GM21825 (cell line): ENCODE data around the gene TSPAN3.

Experiments used
- ATAC-seq: cut with Tn5 transposase; IDR thresholded peaks from one replicate; pipeline ENCODE4 v1.9.1; 2021; ENCODE audit warnings: mild to moderate bottlenecking, moderate library complexity; ENCODE audit not compliant: unreplicated experiment

The TSPAN3 gene

DNA sequence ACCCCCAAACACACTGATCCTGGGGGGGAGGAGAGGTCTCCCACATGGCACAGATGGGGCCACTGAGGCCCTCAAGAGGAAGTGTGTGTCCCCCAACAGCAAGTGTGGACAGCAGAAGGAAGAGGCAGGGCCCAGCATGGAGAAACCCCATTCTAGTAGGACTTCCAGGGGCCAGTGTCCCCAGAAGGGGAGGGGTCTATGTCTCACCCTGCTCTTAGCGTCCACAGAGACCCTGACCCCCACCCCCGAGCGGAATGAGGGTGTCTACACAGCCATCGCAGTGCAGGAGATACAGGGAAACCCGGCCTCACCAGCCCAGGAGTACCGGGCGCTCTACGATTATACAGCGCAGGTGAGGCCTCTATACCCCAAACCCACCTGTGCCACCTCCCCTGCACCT lies 35.3 kb downstream of the TSPAN3 start:
- no peak for ATAC-seq

GRCh38 chr15:77034695-77035489 lies 36.0 kb downstream of the TSPAN3 start:
- ATAC-seq, result no peak

DNA sequence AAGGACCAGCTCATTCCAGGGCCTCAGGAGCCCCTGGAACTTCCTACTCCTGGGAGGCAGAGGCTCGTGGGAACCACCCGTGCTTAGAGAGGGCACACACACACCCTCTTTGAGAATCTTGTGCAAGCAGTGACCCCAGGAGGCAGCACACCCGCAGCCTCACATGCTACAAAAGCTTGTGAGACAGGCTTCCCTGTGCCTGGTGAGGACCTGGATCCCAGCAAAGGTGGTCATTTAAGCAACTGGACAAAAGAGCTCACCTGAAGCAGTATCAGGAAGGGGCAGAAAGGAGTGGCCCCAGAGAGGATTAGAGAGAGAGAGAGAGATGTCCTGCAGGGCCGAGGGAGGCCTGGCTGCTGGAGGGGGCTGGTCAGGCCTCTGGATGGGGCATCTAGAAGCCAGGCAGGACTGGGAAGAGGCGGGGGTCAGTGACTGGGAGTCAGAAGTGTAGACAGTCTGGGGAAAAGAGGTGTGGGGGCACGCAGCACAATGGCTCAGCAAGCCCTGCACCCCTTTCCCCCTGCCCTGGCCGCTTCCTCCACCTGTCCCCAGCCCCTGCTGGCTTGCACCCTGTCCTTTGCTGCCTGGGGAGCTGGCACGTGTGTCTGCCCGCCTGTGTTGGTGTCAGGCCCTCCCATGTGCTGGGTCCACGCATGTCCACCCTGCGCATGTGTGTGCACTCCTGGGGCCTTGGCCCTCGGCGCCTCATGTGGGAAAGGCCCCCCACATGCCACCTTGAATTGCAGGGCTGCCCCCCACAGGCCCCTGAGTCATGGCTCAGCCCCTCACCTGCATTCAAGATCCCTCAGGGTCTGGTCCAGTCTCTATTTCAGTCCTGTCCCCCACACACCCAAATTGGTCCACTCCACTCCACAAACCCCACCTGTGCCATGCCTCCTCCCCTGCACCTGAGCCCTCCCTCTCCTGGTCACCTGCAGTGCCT lies 36.9 kb downstream of the TSPAN3 start:
- ATAC-seq, result no peak

- ATAC-seq, result no peak
Observed at GRCh38 chr15:77033417-77033728, 37.5 kb downstream of the TSPAN3 start.

DNA sequence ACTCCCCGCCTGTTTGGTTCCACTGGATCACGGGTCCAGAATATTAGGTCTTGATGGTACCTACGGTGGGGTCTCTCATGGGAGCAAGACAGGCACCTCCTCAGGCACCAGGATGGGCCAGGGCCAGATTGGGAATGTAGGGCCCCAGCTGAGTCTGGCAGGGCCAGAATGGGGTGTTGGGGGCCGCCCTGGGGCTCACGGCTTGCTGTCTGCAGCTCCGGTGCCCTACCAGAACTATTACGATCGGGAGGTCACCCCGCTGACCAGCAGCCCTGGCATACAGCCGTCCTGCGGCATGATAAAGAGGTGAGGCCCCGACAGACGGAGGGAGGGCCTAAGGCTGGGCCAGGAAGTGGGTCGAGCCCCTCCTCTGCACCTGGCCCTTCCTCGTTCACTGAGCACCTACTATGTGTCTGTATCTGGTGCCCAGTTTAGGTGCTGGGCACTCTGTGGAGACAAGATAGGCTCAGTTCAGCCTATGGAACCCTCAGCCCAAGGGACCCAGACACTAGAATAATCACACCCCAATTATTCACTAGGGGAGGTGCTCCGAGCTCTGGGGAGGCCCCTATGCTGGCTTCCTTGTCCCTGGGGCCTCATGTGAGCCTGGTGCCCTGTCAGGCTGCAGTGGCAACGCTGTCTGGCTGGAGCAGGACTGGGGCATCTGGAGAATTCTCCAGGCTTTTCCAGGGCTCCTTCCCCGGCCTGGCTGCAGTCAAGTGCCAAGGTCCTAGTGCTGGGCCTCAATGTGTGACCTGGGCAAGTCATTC lies 38.1 kb downstream of the TSPAN3 start:
- ATAC-seq, result no peak

GRCh38 chr15:77032052-77032646 lies 38.8 kb downstream of the TSPAN3 start:
- ATAC-seq, result no peak

GRCh38 chr15:77031376-77032050 lies 39.4 kb downstream of the TSPAN3 start:
- no peak for ATAC-seq

- no peak for ATAC-seq
Observed at GRCh38 chr15:77030928-77031375, 40.0 kb downstream of the TSPAN3 start.

GRCh38 chr15:77030048-77030927 lies 40.6 kb downstream of the TSPAN3 start:
- no peak for ATAC-seq

GRCh38 chr15:77029166-77030047 lies 41.5 kb downstream of the TSPAN3 start:
- ATAC-seq, result no peak

DNA sequence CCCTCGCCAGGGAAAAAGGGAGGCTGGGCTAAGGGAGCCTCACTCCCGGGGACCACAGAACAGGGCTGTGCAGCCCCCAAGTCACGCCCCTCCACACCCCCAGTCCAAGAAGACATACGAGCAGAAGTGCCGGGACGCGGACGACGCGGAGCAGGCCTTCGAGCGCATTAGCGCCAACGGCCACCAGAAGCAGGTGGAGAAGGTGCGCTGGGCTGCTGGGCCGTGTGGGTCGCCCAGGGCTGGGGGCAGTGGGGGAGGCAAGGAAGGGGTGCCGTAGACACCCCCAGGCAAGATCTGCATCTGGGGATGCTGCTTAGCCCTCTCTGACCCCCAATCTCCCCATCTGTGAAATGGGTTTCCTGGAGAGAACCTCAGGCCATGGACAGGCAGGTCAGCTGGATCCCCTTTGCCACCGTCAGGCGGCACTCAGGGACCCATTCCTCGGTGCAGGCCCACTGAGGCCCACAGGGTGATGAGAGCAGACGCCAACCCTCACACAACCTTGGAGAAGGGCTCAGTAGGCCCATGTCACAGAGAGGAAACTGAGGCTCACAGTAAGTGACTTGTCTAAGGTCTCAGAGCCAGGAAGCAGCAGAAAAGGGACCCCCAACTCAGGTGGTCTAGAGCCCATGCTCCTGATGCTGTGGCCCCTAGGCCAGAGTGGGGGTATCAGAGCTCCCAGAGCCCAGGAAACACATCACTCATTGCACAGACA lies 42.3 kb downstream of the TSPAN3 start:
- ATAC-seq, result no peak

DNA sequence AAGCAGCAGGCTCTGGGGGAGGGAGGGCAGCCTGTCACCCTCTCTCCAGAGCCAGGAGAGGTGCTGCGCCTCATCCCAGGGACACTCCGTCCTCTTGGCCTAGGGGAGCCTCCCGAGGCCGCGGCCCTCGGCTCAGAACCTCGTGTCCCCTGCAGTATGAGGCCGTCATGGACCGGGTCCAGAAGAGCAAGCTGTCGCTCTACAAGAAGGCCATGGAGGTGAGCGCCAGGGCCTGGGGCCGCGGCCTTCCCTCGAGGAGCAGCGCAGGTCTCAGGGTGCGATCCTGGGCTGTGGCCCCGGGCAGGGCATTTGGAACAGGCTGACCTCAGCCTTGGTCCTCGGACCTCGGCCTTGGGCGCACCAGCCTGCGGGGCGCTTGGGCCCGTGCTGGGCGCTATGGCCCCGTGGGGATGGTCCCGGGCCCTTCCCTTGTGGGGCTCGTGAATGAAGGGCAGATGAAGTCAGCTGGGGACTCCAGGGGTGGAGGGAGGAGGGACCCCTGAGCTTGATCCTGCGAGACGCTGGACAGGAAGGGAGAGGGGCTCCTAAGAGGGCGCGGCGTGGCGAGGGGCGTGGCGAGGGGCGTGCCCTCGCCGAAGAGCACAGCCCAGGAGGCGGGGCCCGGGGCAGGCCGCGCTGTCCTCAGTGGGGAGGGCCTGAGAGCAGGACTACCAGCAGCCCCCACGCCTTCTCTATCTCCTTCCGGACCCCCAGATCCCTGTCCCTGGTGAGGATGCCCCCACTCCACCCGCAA lies 43.0 kb downstream of the TSPAN3 start:
- ATAC-seq, result no peak

- no peak for ATAC-seq
Observed at GRCh38 chr15:77027111-77027696, 43.7 kb downstream of the TSPAN3 start.

GRCh38 chr15:77026501-77027110 lies 44.3 kb downstream of the TSPAN3 start:
- ATAC-seq, result no peak

GRCh38 chr15:77025941-77026411 lies 44.9 kb downstream of the TSPAN3 start:
- ATAC-seq, result no peak
